ENCODE data around the gene RERE.
"Not testable (repeated sequence)": the region's sequence is repeated elsewhere in the genome, so short reads cannot be mapped to it uniquely, and the experiment has no call there.

The RERE gene

GRCh38 chr1:8450312-8450711 is 367.1 kb downstream of the RERE start:
- H3K27me3 ChIP-seq (ENCODE audit: control insufficient read depth in 5 of 5, insufficient read depth in 4 of 5, low read length in 5 of 5): no peaks in the 10 kb centered on the region
- no peak overlapping the region for H3K9ac ChIP-seq (ENCODE audit: low read length in 5 of 5)
- peaks cover 4 to 20% (median 13%) of the 10 kb centered on the region in 5 donors for H3K4me1 ChIP-seq (ENCODE audit: control insufficient read depth in 5 of 5, insufficient read depth in 5 of 5, low read length in 5 of 5)
- no peaks in the 10 kb centered on the region for H3K9me3 ChIP-seq (ENCODE audit: control insufficient read depth in 5 of 5, low read length in 5 of 5)
- peaks cover 0 to 5% (median 4%) of the 10 kb centered on the region in 5 donors for H3K36me3 ChIP-seq (ENCODE audit: control insufficient read depth in 5 of 5, insufficient read depth in 5 of 5, low read length in 5 of 5)
- no peak overlapping the region for H3K4me3 ChIP-seq (ENCODE audit: low read depth in 1 of 5, low read length in 5 of 5)
- no peak overlapping the region for H3K27ac ChIP-seq (ENCODE audit: low read depth, low read length)

- Histone ChIP-seq H3K9ac (ENCODE audit: low read length in 5 of 5) (peak overlapping the region in 2 of 5 donors; percentile 5 to 33), H3K27ac (ENCODE audit: low read depth, low read length) (peak overlapping the region; percentile 48), H3K4me1 (ENCODE audit: control insufficient read depth in 5 of 5, insufficient read depth in 5 of 5, low read length in 5 of 5) (peaks cover 4 to 20% (median 13%) of the 10 kb centered on the region in 5 donors), H3K36me3 (ENCODE audit: control insufficient read depth in 5 of 5, insufficient read depth in 5 of 5, low read length in 5 of 5) (peaks cover 0 to 5% (median 4%) of the 10 kb centered on the region in 5 donors), H3K27me3 (ENCODE audit: control insufficient read depth in 5 of 5, insufficient read depth in 4 of 5, low read length in 5 of 5) (no peaks in the 10 kb centered on the region), H3K4me3 (ENCODE audit: low read depth in 1 of 5, low read length in 5 of 5) (peak overlapping the region in 3 of 5 donors; percentile 3 to 53 (median 17)), H3K9me3 (ENCODE audit: control insufficient read depth in 5 of 5, low read length in 5 of 5) (no peaks in the 10 kb centered on the region)
These were observed 368.4 kb downstream of the RERE start for GRCh38 chr1:8448911-8449661.

GRCh38 chr1:8448505-8448904 is 368.9 kb downstream of the RERE start:
- H3K9ac ChIP-seq (ENCODE audit: low read length in 5 of 5); H3K36me3 ChIP-seq (ENCODE audit: control insufficient read depth in 5 of 5, insufficient read depth in 5 of 5, low read length in 5 of 5); H3K9me3 ChIP-seq (ENCODE audit: control insufficient read depth in 5 of 5, low read length in 5 of 5); H3K4me3 ChIP-seq (ENCODE audit: low read depth in 1 of 5, low read length in 5 of 5); H3K27me3 ChIP-seq (ENCODE audit: control insufficient read depth in 5 of 5, insufficient read depth in 4 of 5, low read length in 5 of 5): not testable (repeated sequence)
- H3K4me1 ChIP-seq (ENCODE audit: control insufficient read depth in 5 of 5, insufficient read depth in 5 of 5, low read length in 5 of 5): peaks cover 4 to 20% (median 13%) of the 10 kb centered on the region in 5 donors
- peak overlapping the region; percentile 48 for H3K27ac ChIP-seq (ENCODE audit: low read depth, low read length)

- Histone ChIP-seq H3K4me1 (ENCODE audit: control insufficient read depth in 5 of 5, insufficient read depth in 5 of 5, low read length in 5 of 5) (peaks cover 4 to 20% (median 13%) of the 10 kb centered on the region in 5 donors), H3K27me3 (ENCODE audit: control insufficient read depth in 5 of 5, insufficient read depth in 4 of 5, low read length in 5 of 5) (no peaks in the 10 kb centered on the region), H3K36me3 (ENCODE audit: control insufficient read depth in 5 of 5, insufficient read depth in 5 of 5, low read length in 5 of 5) (peaks cover 0 to 5% (median 4%) of the 10 kb centered on the region in 5 donors), H3K9ac (ENCODE audit: low read length in 5 of 5) (no peak overlapping the region), H3K4me3 (ENCODE audit: low read depth in 1 of 5, low read length in 5 of 5) (no peak overlapping the region), H3K9me3 (ENCODE audit: control insufficient read depth in 5 of 5, low read length in 5 of 5) (no peaks in the 10 kb centered on the region), H3K27ac (ENCODE audit: low read depth, low read length) (no peak overlapping the region)
These were observed 369.8 kb downstream of the RERE start for GRCh38 chr1:8447616-8448150.

GRCh38 chr1:8446119-8446518 is 371.3 kb downstream of the RERE start:
- H3K36me3 ChIP-seq (ENCODE audit: control insufficient read depth in 5 of 5, insufficient read depth in 5 of 5, low read length in 5 of 5); H3K27me3 ChIP-seq (ENCODE audit: control insufficient read depth in 5 of 5, insufficient read depth in 4 of 5, low read length in 5 of 5); H3K9me3 ChIP-seq (ENCODE audit: control insufficient read depth in 5 of 5, low read length in 5 of 5): not testable (repeated sequence)

GRCh38 chr1:8443558-8444194 is 373.8 kb downstream of the RERE start:
- H3K27ac ChIP-seq (ENCODE audit: low read depth, low read length): no peak overlapping the region

More at GRCh38 chr1:8446119-8446518, 371.3 kb downstream of the RERE start:
- not testable (repeated sequence) for H3K27ac ChIP-seq (ENCODE audit: low read depth, low read length); H3K4me3 ChIP-seq (ENCODE audit: low read depth in 1 of 5, low read length in 5 of 5); H3K9ac ChIP-seq (ENCODE audit: low read length in 5 of 5)
- H3K4me1 ChIP-seq (ENCODE audit: control insufficient read depth in 5 of 5, insufficient read depth in 5 of 5, low read length in 5 of 5): peaks cover 4 to 20% (median 13%) of the 10 kb centered on the region in 5 donors

GRCh38 chr1:8441426-8441825 is 376.0 kb downstream of the RERE start:
- H3K27ac ChIP-seq (ENCODE audit: low read depth, low read length): no peak overlapping the region
- H3K9me3 ChIP-seq (ENCODE audit: control insufficient read depth in 5 of 5, low read length in 5 of 5): no peaks in the 10 kb centered on the region
- peaks cover 0 to 16% (median 13%) of the 10 kb centered on the region in 5 donors for H3K4me1 ChIP-seq (ENCODE audit: control insufficient read depth in 5 of 5, insufficient read depth in 5 of 5, low read length in 5 of 5)
- no peaks in the 10 kb centered on the region for H3K27me3 ChIP-seq (ENCODE audit: control insufficient read depth in 5 of 5, insufficient read depth in 4 of 5, low read length in 5 of 5)
- H3K36me3 ChIP-seq (ENCODE audit: control insufficient read depth in 5 of 5, insufficient read depth in 5 of 5, low read length in 5 of 5): no peaks in the 10 kb centered on the region
- no peak overlapping the region for H3K4me3 ChIP-seq (ENCODE audit: low read depth in 1 of 5, low read length in 5 of 5)
- H3K9ac ChIP-seq (ENCODE audit: low read length in 5 of 5): no peak overlapping the region

More at GRCh38 chr1:8443558-8444194, 373.8 kb downstream of the RERE start:
- H3K4me1 ChIP-seq (ENCODE audit: control insufficient read depth in 5 of 5, insufficient read depth in 5 of 5, low read length in 5 of 5): peaks cover 0 to 12% (median 10%) of the 10 kb centered on the region in 5 donors
- no peaks in the 10 kb centered on the region for H3K27me3 ChIP-seq (ENCODE audit: control insufficient read depth in 5 of 5, insufficient read depth in 4 of 5, low read length in 5 of 5)
- H3K9me3 ChIP-seq (ENCODE audit: control insufficient read depth in 5 of 5, low read length in 5 of 5): no peaks in the 10 kb centered on the region
- peaks cover 0 to 5% (median 4%) of the 10 kb centered on the region in 5 donors for H3K36me3 ChIP-seq (ENCODE audit: control insufficient read depth in 5 of 5, insufficient read depth in 5 of 5, low read length in 5 of 5)
- H3K9ac ChIP-seq (ENCODE audit: low read length in 5 of 5): no peak overlapping the region
- H3K4me3 ChIP-seq (ENCODE audit: low read depth in 1 of 5, low read length in 5 of 5): no peak overlapping the region

GRCh38 chr1:8439015-8439702 is 378.3 kb downstream of the RERE start:
- H3K9me3 ChIP-seq (ENCODE audit: control insufficient read depth in 5 of 5, low read length in 5 of 5): no peaks in the 10 kb centered on the region
- H3K4me3 ChIP-seq (ENCODE audit: low read depth in 1 of 5, low read length in 5 of 5): no peak overlapping the region
- H3K4me1 ChIP-seq (ENCODE audit: control insufficient read depth in 5 of 5, insufficient read depth in 5 of 5, low read length in 5 of 5): peaks cover 0 to 16% (median 13%) of the 10 kb centered on the region in 5 donors
- H3K27ac ChIP-seq (ENCODE audit: low read depth, low read length): peak overlapping the region; percentile 44
- peak overlapping the region in 2 of 5 donors; percentile 21 to 62 for H3K9ac ChIP-seq (ENCODE audit: low read length in 5 of 5)
- H3K27me3 ChIP-seq (ENCODE audit: control insufficient read depth in 5 of 5, insufficient read depth in 4 of 5, low read length in 5 of 5): no peaks in the 10 kb centered on the region
- no peaks in the 10 kb centered on the region for H3K36me3 ChIP-seq (ENCODE audit: control insufficient read depth in 5 of 5, insufficient read depth in 5 of 5, low read length in 5 of 5)

- peaks cover 0 to 16% (median 13%) of the 10 kb centered on the region in 5 donors for H3K4me1 ChIP-seq (ENCODE audit: control insufficient read depth in 5 of 5, insufficient read depth in 5 of 5, low read length in 5 of 5)
- H3K9ac ChIP-seq (ENCODE audit: low read length in 5 of 5): peak overlapping the region in 1 of 5 donors; percentile 48
- H3K27ac ChIP-seq (ENCODE audit: low read depth, low read length): peak overlapping the region; percentile 44
- H3K27me3 ChIP-seq (ENCODE audit: control insufficient read depth in 5 of 5, insufficient read depth in 4 of 5, low read length in 5 of 5): no peaks in the 10 kb centered on the region
- H3K36me3 ChIP-seq (ENCODE audit: control insufficient read depth in 5 of 5, insufficient read depth in 5 of 5, low read length in 5 of 5): no peaks in the 10 kb centered on the region
- H3K9me3 ChIP-seq (ENCODE audit: control insufficient read depth in 5 of 5, low read length in 5 of 5): no peaks in the 10 kb centered on the region
- no peak overlapping the region for H3K4me3 ChIP-seq (ENCODE audit: low read depth in 1 of 5, low read length in 5 of 5)
These were observed 379.0 kb downstream of the RERE start for GRCh38 chr1:8438489-8438888.
